ENCODE measurements around the gene PTCD1. TPM values are rescaled to one million over a fixed set of nuclear protein-coding genes. Genes with fewer than 3 reads are reported as not detected.

The PTCD1 gene
- total and polyA plus RNA-seq, 2 experiments from 2014 or later: 12.2 to 13.4 TPM

DNA sequence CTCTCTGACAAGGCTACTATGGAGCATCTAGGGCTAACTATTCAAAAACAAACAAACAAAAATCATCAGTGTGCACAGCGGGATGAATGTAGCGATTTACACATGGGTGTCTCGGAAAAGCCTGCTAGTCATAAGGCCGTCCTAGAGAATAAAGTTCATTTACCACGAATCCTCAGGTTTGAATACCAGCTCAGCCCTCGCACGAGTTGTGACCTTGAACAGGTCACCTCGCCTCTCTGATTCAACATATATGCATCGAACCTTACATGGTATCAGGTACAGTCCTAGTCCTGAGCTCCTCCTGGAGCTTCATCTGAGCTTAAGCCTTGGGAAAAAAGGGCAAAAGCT is 26.8 kb upstream of the PTCD1 start:
- no peaks in the 10 kb centered on the region for H3K27me3 ChIP-seq (ENCODE audit: insufficient read depth)
- ATAC-seq: peak; percentile 7; the same call in 2 of the 3 replicates
- peak overlapping the region; percentile 98 for H3K4me3 ChIP-seq
- peak overlapping the region; percentile 91 for H3K27ac ChIP-seq (ENCODE audit: low read depth)
- peaks cover 17% of the 10 kb centered on the region for H3F3A ChIP-seq (replicated peaks; ENCODE audit: low read depth)
- H3K36me3 Mint-ChIP-seq (ENCODE audit: low read depth): peaks cover 41% of the 10 kb centered on the region
- H3K27me3 Mint-ChIP-seq (ENCODE audit: insufficient read depth, low read depth, poor library complexity): peaks cover 13% of the 10 kb centered on the region
- H3K4me3 Mint-ChIP-seq: peak overlapping the region; percentile 91
- no peaks in the 10 kb centered on the region for H3K9me2 ChIP-seq (ENCODE audit: insufficient read depth)
- H2AFZ ChIP-seq: peak overlapping the region; percentile 94
- peak overlapping the region; percentile 94 for H3K27ac Mint-ChIP-seq
- H3K79me2 ChIP-seq (replicated peaks; ENCODE audit: insufficient read depth): peaks cover 55% of the 10 kb centered on the region
- peak overlapping the region; percentile 100 for H3K4me2 ChIP-seq
- H3K9me3 Mint-ChIP-seq: no peaks in the 10 kb centered on the region
- DNase-seq (ENCODE audit: low spot score): no peak
- TF ChIP-seq NANOG (IDR thresholded peaks at IDR 0.05; ENCODE audit: borderline replicate concordance): no peak
- no peak for TF ChIP-seq EZH2phosphoT487 (IDR thresholded peaks at IDR 0.05; ENCODE audit: unreplicated experiment)
- TF ChIP-seq, protein P1, sequence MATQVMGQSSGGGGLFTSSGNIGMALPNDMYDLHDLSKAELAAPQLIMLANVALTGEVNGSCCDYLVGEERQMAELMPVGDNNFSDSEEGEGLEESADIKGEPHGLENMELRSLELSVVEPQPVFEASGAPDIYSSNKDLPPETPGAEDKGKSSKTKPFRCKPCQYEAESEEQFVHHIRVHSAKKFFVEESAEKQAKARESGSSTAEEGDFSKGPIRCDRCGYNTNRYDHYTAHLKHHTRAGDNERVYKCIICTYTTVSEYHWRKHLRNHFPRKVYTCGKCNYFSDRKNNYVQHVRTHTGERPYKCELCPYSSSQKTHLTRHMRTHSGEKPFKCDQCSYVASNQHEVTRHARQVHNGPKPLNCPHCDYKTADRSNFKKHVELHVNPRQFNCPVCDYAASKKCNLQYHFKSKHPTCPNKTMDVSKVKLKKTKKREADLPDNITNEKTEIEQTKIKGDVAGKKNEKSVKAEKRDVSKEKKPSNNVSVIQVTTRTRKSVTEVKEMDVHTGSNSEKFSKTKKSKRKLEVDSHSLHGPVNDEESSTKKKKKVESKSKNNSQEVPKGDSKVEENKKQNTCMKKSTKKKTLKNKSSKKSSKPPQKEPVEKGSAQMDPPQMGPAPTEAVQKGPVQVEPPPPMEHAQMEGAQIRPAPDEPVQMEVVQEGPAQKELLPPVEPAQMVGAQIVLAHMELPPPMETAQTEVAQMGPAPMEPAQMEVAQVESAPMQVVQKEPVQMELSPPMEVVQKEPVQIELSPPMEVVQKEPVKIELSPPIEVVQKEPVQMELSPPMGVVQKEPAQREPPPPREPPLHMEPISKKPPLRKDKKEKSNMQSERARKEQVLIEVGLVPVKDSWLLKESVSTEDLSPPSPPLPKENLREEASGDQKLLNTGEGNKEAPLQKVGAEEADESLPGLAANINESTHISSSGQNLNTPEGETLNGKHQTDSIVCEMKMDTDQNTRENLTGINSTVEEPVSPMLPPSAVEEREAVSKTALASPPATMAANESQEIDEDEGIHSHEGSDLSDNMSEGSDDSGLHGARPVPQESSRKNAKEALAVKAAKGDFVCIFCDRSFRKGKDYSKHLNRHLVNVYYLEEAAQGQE (IDR thresholded peaks at IDR 0.05; ENCODE audit: unreplicated experiment): no peak
- TF ChIP-seq, protein P2, sequence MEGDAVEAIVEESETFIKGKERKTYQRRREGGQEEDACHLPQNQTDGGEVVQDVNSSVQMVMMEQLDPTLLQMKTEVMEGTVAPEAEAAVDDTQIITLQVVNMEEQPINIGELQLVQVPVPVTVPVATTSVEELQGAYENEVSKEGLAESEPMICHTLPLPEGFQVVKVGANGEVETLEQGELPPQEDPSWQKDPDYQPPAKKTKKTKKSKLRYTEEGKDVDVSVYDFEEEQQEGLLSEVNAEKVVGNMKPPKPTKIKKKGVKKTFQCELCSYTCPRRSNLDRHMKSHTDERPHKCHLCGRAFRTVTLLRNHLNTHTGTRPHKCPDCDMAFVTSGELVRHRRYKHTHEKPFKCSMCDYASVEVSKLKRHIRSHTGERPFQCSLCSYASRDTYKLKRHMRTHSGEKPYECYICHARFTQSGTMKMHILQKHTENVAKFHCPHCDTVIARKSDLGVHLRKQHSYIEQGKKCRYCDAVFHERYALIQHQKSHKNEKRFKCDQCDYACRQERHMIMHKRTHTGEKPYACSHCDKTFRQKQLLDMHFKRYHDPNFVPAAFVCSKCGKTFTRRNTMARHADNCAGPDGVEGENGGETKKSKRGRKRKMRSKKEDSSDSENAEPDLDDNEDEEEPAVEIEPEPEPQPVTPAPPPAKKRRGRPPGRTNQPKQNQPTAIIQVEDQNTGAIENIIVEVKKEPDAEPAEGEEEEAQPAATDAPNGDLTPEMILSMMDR (conservative IDR thresholded peaks at IDR 0.05; ENCODE audit: low read depth in 2 of 2): no peak
- no peak for TF ChIP-seq CREB1 (CRISPR knock-in tag; IDR thresholded peaks at IDR 0.05; ENCODE audit: low read depth)
- no peak for TF ChIP-seq JUNB (IDR thresholded peaks at IDR 0.05; ENCODE audit: unreplicated experiment)
- TF ChIP-seq EZH2 (IDR thresholded peaks at IDR 0.05; ENCODE audit: low read depth, unreplicated experiment): no peak
- TF ChIP-seq ZNF331 (CRISPR knock-in tag; IDR thresholded peaks at IDR 0.05; ENCODE audit: low read depth): no peak
- no peak for TF ChIP-seq ZNF114 (CRISPR knock-in tag; IDR thresholded peaks at IDR 0.05)
- TF ChIP-seq, protein P3, sequence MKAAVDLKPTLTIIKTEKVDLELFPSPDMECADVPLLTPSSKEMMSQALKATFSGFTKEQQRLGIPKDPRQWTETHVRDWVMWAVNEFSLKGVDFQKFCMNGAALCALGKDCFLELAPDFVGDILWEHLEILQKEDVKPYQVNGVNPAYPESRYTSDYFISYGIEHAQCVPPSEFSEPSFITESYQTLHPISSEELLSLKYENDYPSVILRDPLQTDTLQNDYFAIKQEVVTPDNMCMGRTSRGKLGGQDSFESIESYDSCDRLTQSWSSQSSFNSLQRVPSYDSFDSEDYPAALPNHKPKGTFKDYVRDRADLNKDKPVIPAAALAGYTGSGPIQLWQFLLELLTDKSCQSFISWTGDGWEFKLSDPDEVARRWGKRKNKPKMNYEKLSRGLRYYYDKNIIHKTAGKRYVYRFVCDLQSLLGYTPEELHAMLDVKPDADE (IDR thresholded peaks at IDR 0.05): no peak
- no peak for TF ChIP-seq STAT1 (IDR thresholded peaks at IDR 0.05; ENCODE audit: unreplicated experiment)
- TF ChIP-seq POLR2AphosphoS5 (IDR thresholded peaks at IDR 0.05; ENCODE audit: low read depth): no peak
- TF ChIP-seq, protein P4, sequence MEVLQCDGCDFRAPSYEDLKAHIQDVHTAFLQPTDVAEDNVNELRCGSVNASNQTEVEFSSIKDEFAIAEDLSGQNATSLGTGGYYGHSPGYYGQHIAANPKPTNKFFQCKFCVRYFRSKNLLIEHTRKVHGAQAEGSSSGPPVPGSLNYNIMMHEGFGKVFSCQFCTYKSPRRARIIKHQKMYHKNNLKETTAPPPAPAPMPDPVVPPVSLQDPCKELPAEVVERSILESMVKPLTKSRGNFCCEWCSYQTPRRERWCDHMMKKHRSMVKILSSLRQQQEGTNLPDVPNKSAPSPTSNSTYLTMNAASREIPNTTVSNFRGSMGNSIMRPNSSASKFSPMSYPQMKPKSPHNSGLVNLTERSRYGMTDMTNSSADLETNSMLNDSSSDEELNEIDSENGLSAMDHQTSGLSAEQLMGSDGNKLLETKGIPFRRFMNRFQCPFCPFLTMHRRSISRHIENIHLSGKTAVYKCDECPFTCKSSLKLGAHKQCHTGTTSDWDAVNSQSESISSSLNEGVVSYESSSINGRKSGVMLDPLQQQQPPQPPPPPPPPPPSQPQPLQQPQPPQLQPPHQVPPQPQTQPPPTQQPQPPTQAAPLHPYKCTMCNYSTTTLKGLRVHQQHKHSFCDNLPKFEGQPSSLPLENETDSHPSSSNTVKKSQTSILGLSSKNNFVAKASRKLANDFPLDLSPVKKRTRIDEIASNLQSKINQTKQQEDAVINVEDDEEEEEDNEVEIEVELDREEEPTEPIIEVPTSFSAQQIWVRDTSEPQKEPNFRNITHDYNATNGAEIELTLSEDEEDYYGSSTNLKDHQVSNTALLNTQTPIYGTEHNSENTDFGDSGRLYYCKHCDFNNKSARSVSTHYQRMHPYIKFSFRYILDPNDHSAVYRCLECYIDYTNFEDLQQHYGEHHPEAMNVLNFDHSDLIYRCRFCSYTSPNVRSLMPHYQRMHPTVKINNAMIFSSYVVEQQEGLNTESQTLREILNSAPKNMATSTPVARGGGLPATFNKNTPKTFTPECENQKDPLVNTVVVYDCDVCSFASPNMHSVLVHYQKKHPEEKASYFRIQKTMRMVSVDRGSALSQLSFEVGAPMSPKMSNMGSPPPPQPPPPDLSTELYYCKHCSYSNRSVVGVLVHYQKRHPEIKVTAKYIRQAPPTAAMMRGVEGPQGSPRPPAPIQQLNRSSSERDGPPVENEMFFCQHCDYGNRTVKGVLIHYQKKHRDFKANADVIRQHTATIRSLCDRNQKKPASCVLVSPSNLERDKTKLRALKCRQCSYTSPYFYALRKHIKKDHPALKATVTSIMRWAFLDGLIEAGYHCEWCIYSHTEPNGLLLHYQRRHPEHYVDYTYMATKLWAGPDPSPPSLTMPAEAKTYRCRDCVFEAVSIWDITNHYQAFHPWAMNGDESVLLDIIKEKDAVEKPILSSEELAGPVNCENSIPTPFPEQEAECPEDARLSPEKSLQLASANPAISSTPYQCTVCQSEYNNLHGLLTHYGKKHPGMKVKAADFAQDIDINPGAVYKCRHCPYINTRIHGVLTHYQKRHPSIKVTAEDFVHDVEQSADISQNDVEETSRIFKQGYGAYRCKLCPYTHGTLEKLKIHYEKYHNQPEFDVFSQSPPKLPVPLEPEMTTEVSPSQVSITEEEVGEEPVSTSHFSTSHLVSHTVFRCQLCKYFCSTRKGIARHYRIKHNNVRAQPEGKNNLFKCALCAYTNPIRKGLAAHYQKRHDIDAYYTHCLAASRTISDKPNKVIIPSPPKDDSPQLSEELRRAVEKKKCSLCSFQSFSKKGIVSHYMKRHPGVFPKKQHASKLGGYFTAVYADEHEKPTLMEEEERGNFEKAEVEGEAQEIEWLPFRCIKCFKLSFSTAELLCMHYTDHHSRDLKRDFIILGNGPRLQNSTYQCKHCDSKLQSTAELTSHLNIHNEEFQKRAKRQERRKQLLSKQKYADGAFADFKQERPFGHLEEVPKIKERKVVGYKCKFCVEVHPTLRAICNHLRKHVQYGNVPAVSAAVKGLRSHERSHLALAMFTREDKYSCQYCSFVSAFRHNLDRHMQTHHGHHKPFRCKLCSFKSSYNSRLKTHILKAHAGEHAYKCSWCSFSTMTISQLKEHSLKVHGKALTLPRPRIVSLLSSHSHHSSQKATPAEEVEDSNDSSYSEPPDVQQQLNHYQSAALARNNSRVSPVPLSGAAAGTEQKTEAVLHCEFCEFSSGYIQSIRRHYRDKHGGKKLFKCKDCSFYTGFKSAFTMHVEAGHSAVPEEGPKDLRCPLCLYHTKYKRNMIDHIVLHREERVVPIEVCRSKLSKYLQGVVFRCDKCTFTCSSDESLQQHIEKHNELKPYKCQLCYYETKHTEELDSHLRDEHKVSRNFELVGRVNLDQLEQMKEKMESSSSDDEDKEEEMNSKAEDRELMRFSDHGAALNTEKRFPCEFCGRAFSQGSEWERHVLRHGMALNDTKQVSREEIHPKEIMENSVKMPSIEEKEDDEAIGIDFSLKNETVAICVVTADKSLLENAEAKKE (CRISPR knock-in tag; IDR thresholded peaks at IDR 0.05): no peak
- H3K36me3 ChIP-seq (ENCODE audit: insufficient read depth): no peaks in the 10 kb centered on the region; the same call in 1 of the 2 replicates
- peaks cover 13% of the 10 kb centered on the region for H3K4me1 ChIP-seq (ENCODE audit: insufficient read depth)
- H3K4me1 Mint-ChIP-seq: peaks cover 12% of the 10 kb centered on the region
- H4K20me1 ChIP-seq (replicated peaks; ENCODE audit: insufficient read depth): peaks cover 17% of the 10 kb centered on the region

Measured in GM23338 (cell line).